ENCODE data around the gene ANKRD7.

DNA sequence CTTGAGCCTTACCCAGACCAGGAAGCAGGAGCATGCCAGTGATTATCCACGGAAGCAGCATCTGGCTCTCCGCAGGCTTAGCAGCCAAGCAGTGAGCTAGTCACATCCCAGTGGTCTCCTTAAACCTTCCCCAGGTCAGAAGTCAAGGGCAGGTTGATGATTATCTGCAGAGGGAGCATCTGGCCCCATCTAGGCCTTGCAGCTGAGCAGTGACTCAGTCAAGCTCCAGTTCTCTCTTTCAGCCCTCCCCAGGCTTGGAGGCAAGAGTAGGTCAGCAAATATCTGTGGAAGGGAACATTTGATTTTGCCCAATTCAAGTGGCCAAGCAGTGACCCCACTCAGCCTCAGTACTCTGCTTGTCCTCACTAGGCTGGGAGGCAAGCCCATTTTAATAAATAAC is 61.6 kb downstream of the ANKRD7 start:
- TF ChIP-seq ATF3 (CRISPR knock-in tag; conservative IDR thresholded peaks at IDR 0.05), result no peak
- TF ChIP-seq, protein P1, sequence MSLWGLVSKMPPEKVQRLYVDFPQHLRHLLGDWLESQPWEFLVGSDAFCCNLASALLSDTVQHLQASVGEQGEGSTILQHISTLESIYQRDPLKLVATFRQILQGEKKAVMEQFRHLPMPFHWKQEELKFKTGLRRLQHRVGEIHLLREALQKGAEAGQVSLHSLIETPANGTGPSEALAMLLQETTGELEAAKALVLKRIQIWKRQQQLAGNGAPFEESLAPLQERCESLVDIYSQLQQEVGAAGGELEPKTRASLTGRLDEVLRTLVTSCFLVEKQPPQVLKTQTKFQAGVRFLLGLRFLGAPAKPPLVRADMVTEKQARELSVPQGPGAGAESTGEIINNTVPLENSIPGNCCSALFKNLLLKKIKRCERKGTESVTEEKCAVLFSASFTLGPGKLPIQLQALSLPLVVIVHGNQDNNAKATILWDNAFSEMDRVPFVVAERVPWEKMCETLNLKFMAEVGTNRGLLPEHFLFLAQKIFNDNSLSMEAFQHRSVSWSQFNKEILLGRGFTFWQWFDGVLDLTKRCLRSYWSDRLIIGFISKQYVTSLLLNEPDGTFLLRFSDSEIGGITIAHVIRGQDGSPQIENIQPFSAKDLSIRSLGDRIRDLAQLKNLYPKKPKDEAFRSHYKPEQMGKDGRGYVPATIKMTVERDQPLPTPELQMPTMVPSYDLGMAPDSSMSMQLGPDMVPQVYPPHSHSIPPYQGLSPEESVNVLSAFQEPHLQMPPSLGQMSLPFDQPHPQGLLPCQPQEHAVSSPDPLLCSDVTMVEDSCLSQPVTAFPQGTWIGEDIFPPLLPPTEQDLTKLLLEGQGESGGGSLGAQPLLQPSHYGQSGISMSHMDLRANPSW (CRISPR knock-in tag; conservative IDR thresholded peaks at IDR 0.05; ENCODE audit: low read depth), result no peak
- TF ChIP-seq, protein P2, sequence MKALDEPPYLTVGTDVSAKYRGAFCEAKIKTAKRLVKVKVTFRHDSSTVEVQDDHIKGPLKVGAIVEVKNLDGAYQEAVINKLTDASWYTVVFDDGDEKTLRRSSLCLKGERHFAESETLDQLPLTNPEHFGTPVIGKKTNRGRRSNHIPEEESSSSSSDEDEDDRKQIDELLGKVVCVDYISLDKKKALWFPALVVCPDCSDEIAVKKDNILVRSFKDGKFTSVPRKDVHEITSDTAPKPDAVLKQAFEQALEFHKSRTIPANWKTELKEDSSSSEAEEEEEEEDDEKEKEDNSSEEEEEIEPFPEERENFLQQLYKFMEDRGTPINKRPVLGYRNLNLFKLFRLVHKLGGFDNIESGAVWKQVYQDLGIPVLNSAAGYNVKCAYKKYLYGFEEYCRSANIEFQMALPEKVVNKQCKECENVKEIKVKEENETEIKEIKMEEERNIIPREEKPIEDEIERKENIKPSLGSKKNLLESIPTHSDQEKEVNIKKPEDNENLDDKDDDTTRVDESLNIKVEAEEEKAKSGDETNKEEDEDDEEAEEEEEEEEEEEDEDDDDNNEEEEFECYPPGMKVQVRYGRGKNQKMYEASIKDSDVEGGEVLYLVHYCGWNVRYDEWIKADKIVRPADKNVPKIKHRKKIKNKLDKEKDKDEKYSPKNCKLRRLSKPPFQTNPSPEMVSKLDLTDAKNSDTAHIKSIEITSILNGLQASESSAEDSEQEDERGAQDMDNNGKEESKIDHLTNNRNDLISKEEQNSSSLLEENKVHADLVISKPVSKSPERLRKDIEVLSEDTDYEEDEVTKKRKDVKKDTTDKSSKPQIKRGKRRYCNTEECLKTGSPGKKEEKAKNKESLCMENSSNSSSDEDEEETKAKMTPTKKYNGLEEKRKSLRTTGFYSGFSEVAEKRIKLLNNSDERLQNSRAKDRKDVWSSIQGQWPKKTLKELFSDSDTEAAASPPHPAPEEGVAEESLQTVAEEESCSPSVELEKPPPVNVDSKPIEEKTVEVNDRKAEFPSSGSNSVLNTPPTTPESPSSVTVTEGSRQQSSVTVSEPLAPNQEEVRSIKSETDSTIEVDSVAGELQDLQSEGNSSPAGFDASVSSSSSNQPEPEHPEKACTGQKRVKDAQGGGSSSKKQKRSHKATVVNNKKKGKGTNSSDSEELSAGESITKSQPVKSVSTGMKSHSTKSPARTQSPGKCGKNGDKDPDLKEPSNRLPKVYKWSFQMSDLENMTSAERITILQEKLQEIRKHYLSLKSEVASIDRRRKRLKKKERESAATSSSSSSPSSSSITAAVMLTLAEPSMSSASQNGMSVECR (CRISPR knock-in tag; IDR thresholded peaks at IDR 0.05; ENCODE audit: borderline replicate concordance), result no peak
- TF ChIP-seq CTCF (IDR thresholded peaks at IDR 0.05), result no peak
- TF ChIP-seq, protein P3, sequence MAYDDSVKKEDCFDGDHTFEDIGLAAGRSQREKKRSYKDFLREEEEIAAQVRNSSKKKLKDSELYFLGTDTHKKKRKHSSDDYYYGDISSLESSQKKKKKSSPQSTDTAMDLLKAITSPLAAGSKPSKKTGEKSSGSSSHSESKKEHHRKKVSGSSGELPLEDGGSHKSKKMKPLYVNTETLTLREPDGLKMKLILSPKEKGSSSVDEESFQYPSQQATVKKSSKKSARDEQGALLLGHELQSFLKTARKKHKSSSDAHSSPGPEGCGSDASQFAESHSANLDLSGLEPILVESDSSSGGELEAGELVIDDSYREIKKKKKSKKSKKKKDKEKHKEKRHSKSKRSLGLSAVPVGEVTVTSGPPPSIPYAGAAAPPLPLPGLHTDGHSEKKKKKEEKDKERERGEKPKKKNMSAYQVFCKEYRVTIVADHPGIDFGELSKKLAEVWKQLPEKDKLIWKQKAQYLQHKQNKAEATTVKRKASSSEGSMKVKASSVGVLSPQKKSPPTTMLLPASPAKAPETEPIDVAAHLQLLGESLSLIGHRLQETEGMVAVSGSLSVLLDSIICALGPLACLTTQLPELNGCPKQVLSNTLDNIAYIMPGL (CRISPR knock-in tag; IDR thresholded peaks at IDR 0.05), result no peak
- TF ChIP-seq TP53 (CRISPR knock-in tag; IDR thresholded peaks at IDR 0.05), result no peak
- TF ChIP-seq USF2 (CRISPR knock-in tag; IDR thresholded peaks at IDR 0.05), result no peak
- TF ChIP-seq ZNF219 (CRISPR knock-in tag; IDR thresholded peaks at IDR 0.05; ENCODE audit: borderline replicate concordance), result no peak
- no peak for TF ChIP-seq JUN (CRISPR knock-in tag; IDR thresholded peaks at IDR 0.05)
- no peak for TF ChIP-seq RELA (CRISPR knock-in tag; IDR thresholded peaks at IDR 0.05; ENCODE audit: borderline replicate concordance)
- TF ChIP-seq SMAD4 (CRISPR knock-in tag; IDR thresholded peaks at IDR 0.05), result no peak
- no peak for TF ChIP-seq AFF4 (CRISPR knock-in tag; IDR thresholded peaks at IDR 0.05; ENCODE audit: borderline replicate concordance)
- TF ChIP-seq IRF2 (CRISPR knock-in tag; IDR thresholded peaks at IDR 0.05; ENCODE audit: borderline replicate concordance, low read depth), result no peak

Data from WTC11 (cell line).